ENCODE measurements around the gene FLCN. TPM values are rescaled to one million over a fixed set of nuclear protein-coding genes. Genes with fewer than 3 reads are reported as not detected.

FLCN gene
- total and polyA plus RNA-seq, 10 of the 15 experiments (the other 5 are each of a cell fraction or from before 2014, with no cell fraction given) = 1.1 to 24.7 (median 10.4) TPM

- TF ChIP-seq EZH2 (IDR thresholded peaks at IDR 0.05; ENCODE audit: borderline replicate concordance, control insufficient read depth, low read depth, low read length) = no peak
- TF ChIP-seq, protein P1, sequence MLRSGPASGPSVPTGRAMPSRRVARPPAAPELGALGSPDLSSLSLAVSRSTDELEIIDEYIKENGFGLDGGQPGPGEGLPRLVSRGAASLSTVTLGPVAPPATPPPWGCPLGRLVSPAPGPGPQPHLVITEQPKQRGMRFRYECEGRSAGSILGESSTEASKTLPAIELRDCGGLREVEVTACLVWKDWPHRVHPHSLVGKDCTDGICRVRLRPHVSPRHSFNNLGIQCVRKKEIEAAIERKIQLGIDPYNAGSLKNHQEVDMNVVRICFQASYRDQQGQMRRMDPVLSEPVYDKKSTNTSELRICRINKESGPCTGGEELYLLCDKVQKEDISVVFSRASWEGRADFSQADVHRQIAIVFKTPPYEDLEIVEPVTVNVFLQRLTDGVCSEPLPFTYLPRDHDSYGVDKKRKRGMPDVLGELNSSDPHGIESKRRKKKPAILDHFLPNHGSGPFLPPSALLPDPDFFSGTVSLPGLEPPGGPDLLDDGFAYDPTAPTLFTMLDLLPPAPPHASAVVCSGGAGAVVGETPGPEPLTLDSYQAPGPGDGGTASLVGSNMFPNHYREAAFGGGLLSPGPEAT (IDR thresholded peaks at IDR 0.05; ENCODE audit: low read depth) = peak; percentile 66; the same call in 1 of the 2 replicates
- TF ChIP-seq NR2F1 (conservative IDR thresholded peaks at IDR 0.05) = no peak; the same call in 1 of the 2 replicates
- peak; percentile 57 for TF ChIP-seq FOS (IDR thresholded peaks at IDR 0.05; ENCODE audit: borderline replicate concordance, extremely low read depth, insufficient read length)
- TF ChIP-seq KDM1A (IDR thresholded peaks at IDR 0.05; ENCODE audit: borderline replicate concordance) = no peak
- TF ChIP-seq RBBP5 (conservative IDR thresholded peaks at IDR 0.05) = no peak
- TF ChIP-seq LARP7 (IDR thresholded peaks at IDR 0.05) = peak; percentile 87
- peak; percentile 99; the same call in 1 of the 2 replicates for TF ChIP-seq RB1 (IDR thresholded peaks at IDR 0.05; ENCODE audit: borderline replicate concordance)
- peak; percentile 63; the same call in 1 of the 2 replicates for TF ChIP-seq DPF2 (IDR thresholded peaks at IDR 0.05)
- peak; percentile 63 for TF ChIP-seq IKZF1 (conservative IDR thresholded peaks at IDR 0.05)
- TF ChIP-seq MTA3 (IDR thresholded peaks at IDR 0.05; ENCODE audit: borderline replicate concordance, low read length) = peak; percentile 72; the same call in 1 of the 2 replicates
- no peak for TF ChIP-seq CEBPB (IDR thresholded peaks at IDR 0.05; ENCODE audit: borderline replicate concordance in 1 of 2, low read depth in 2 of 2, low read length in 2 of 2)
- TF ChIP-seq, protein P2, sequence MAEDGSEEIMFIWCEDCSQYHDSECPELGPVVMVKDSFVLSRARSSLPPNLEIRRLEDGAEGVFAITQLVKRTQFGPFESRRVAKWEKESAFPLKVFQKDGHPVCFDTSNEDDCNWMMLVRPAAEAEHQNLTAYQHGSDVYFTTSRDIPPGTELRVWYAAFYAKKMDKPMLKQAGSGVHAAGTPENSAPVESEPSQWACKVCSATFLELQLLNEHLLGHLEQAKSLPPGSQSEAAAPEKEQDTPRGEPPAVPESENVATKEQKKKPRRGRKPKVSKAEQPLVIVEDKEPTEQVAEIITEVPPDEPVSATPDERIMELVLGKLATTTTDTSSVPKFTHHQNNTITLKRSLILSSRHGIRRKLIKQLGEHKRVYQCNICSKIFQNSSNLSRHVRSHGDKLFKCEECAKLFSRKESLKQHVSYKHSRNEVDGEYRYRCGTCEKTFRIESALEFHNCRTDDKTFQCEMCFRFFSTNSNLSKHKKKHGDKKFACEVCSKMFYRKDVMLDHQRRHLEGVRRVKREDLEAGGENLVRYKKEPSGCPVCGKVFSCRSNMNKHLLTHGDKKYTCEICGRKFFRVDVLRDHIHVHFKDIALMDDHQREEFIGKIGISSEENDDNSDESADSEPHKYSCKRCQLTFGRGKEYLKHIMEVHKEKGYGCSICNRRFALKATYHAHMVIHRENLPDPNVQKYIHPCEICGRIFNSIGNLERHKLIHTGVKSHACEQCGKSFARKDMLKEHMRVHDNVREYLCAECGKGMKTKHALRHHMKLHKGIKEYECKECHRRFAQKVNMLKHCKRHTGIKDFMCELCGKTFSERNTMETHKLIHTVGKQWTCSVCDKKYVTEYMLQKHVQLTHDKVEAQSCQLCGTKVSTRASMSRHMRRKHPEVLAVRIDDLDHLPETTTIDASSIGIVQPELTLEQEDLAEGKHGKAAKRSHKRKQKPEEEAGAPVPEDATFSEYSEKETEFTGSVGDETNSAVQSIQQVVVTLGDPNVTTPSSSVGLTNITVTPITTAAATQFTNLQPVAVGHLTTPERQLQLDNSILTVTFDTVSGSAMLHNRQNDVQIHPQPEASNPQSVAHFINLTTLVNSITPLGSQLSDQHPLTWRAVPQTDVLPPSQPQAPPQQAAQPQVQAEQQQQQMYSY (CRISPR knock-in tag; IDR thresholded peaks at IDR 0.05) = no peak
- peak; percentile 81; the same call in 1 of the 2 replicates for TF ChIP-seq PAX5 (IDR thresholded peaks at IDR 0.05; ENCODE audit: borderline replicate concordance, low read depth, low read length)
- no peak for TF ChIP-seq TBL1XR1 (IDR thresholded peaks at IDR 0.05; ENCODE audit: low read depth, low read length)
- TF ChIP-seq, protein P3, sequence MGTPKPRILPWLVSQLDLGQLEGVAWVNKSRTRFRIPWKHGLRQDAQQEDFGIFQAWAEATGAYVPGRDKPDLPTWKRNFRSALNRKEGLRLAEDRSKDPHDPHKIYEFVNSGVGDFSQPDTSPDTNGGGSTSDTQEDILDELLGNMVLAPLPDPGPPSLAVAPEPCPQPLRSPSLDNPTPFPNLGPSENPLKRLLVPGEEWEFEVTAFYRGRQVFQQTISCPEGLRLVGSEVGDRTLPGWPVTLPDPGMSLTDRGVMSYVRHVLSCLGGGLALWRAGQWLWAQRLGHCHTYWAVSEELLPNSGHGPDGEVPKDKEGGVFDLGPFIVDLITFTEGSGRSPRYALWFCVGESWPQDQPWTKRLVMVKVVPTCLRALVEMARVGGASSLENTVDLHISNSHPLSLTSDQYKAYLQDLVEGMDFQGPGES (IDR thresholded peaks at IDR 0.05) = peak; percentile 74; the same call in 1 of the 2 replicates
- 0 out of 4 replicates have a peak, but pooled peaks of 1 of the 2 experiments have one; percentile 14 for TF ChIP-seq IKZF2 (IDR thresholded peaks at IDR 0.05)
- peak; percentile 65 for TF ChIP-seq KLF5 (IDR thresholded peaks at IDR 0.05; ENCODE audit: partially characterized antibody)
- peak; percentile 79 for TF ChIP-seq MXI1 (IDR thresholded peaks at IDR 0.05; ENCODE audit: low read depth, low read length)
- TF ChIP-seq HDAC6 (IDR thresholded peaks at IDR 0.05; ENCODE audit: unreplicated experiment) = no peak
- TF ChIP-seq SMAD1 (IDR thresholded peaks at IDR 0.05; ENCODE audit: low read depth, partially characterized antibody) = peak; percentile 18
- TF ChIP-seq BHLHE40 (IDR thresholded peaks at IDR 0.05; ENCODE audit: borderline replicate concordance in 1 of 2, low read depth in 2 of 2, low read length in 1 of 2) = peak; percentile 57 to 89; a peak in 2 of 4 replicates
- TF ChIP-seq POLR2A (IDR thresholded peaks at IDR 0.05; ENCODE audit: low read depth, low read length) = peak; percentile 94
- no peak for TF ChIP-seq RCOR1 (conservative IDR thresholded peaks at IDR 0.05; ENCODE audit: low read depth, low read length)
- TF ChIP-seq SIN3A (IDR thresholded peaks at IDR 0.05; ENCODE audit: low read depth, low read length) = peak; percentile 87; the same call in 1 of the 2 replicates
These were observed 43.9 kb upstream of the FLCN start, which contains the start of gene COPS3 (continued) for GRCh38 chr17:17280613-17281549.
